Activated gamma-delta T cell (primary cell): Measurements from ENCODE around the gene EIF4E1B.
A peak's percentile ranks its signal among the peaks of the same experiment; 100 is the strongest.
"Not testable (repeated sequence)": the region's sequence is repeated elsewhere in the genome, so short reads cannot be mapped to it uniquely, and the experiment has no call there.

Experiments
- DNase-seq: peaks from one replicate; lab custom pipeline; 2025; lab: John Stamatoyannopoulos, UW
- total RNA-seq, 2 donors: gene quantifications; one replicate each; lab custom pipeline; 2026; lab: John Stamatoyannopoulos, UW

EIF4E1B gene
- 0 reads per million in 2 donors for total RNA-seq

- no peak for DNase-seq
Measured at GRCh38 chr5:176629853-176630680, at the start of gene EIF4E1B, which contains the start of gene SNCB. Gene EIF4E1B (plus strand): TSS chr5:176630675. CDS start chr5:176642788, 12,113 bp downstream. Gene SNCB (minus strand): TSS chr5:176630534. CDS start chr5:176629654, 880 bp downstream.

GRCh38 chr5:176581361-176581760, 49.1 kb upstream of the EIF4E1B start:
- no peak for DNase-seq

GRCh38 chr5:176583076-176583475, 47.4 kb upstream of the EIF4E1B start:
- DNase-seq, result no peak

GRCh38 chr5:176587398-176587797, 43.1 kb upstream of the EIF4E1B start:
- no peak for DNase-seq

GRCh38 chr5:176588297-176588696, 42.2 kb upstream of the EIF4E1B start:
- DNase-seq, result no peak

GRCh38 chr5:176589039-176589769, 41.3 kb upstream of the EIF4E1B start:
- no peak for DNase-seq

GRCh38 chr5:176590035-176590717, 40.3 kb upstream of the EIF4E1B start:
- DNase-seq, result no peak

- not testable (repeated sequence) for DNase-seq
Measured at GRCh38 chr5:176591667-176592066, 38.8 kb upstream of the EIF4E1B start.

GRCh38 chr5:176592573-176592972, 37.9 kb upstream of the EIF4E1B start:
- DNase-seq, result no peak

- DNase-seq, result no peak
Measured at GRCh38 chr5:176593273-176593869, 37.1 kb upstream of the EIF4E1B start.

- DNase-seq, result no peak
Measured at GRCh38 chr5:176594554-176594953, 35.9 kb upstream of the EIF4E1B start.

GRCh38 chr5:176595386-176595943, 35.0 kb upstream of the EIF4E1B start:
- no peak for DNase-seq

GRCh38 chr5:176596069-176596644, 34.3 kb upstream of the EIF4E1B start:
- DNase-seq, result no peak

GRCh38 chr5:176596689-176597416, 33.6 kb upstream of the EIF4E1B start:
- peak; percentile 52 for DNase-seq

- no peak for DNase-seq
Measured at GRCh38 chr5:176597417-176598389, 32.8 kb upstream of the EIF4E1B start.

- DNase-seq, result not testable (repeated sequence)
Measured at GRCh38 chr5:176599749-176600430, 30.6 kb upstream of the EIF4E1B start.

GRCh38 chr5:176601901-176602482, 28.5 kb upstream of the EIF4E1B start:
- no peak for DNase-seq

- no peak for DNase-seq
Measured at GRCh38 chr5:176603091-176603490, 27.4 kb upstream of the EIF4E1B start.
